ENCODE results near the gene DTHD1.

- TF ChIP-seq REST (IDR thresholded peaks at IDR 0.05; ENCODE audit: insufficient read depth in 1 of 2, low read depth in 2 of 2, low read length in 2 of 2) (no peak), POLR2AphosphoS5 (IDR thresholded peaks at IDR 0.05; ENCODE audit: low read depth, low read length) (no peak)
Measured at GRCh38 chr4:36280555-36280954, 861 bp upstream of the DTHD1 start.

Measured in PFSK-1 (cell line).